Astrocyte (in vitro differentiated cells and primary cell): Measurements from ENCODE around the gene DPP7. TPM values are rescaled to one million over a fixed set of nuclear protein-coding genes. Genes with fewer than 3 reads are reported as not detected.

Experiments used
- DNase-seq: peaks from one replicate; pipeline ENCODE4 v3.0.0-alpha.2; 2010; ENCODE audit warnings: low read depth
- FAIRE-seq: peaks from 2 replicates; lab custom pipeline; 2011; peaks lifted over from hg19 to GRCh38; lab: Jason Lieb, UNC
- H2AFZ ChIP-seq: 2 replicates; pipeline ENCODE4 v1.6.0; 2012; ENCODE audit warnings: low read depth, low read length, inconsistent platforms
- H3K27ac ChIP-seq: 2 replicates; pipeline ENCODE4 v1.5.1; 2011; ENCODE audit warnings: low read depth, low read length, inconsistent platforms
- H3K27me3 ChIP-seq: 2 replicates; pipeline ENCODE4 v1.6.0; 2011; ENCODE audit warnings: low read length, inconsistent platforms; ENCODE audit not compliant: insufficient read depth
- H3K36me3 ChIP-seq: 2 replicates; pipeline ENCODE4 v1.5.1; 2011; ENCODE audit warnings: low read length, inconsistent platforms; ENCODE audit not compliant: insufficient read depth
- H3K4me1 ChIP-seq: 2 replicates; pipeline ENCODE4 v1.5.1; 2011; ENCODE audit warnings: low read length, inconsistent platforms; ENCODE audit not compliant: insufficient read depth
- H3K4me2 ChIP-seq: 2 replicates; pipeline ENCODE4 v1.6.0; 2012; ENCODE audit warnings: low read length, inconsistent platforms
- H3K4me3 ChIP-seq: 2 replicates; pipeline ENCODE4 v1.5.1; 2011; ENCODE audit warnings: low read depth, mild to moderate bottlenecking, low read length, inconsistent platforms; ENCODE audit not compliant: insufficient read depth
- H3K79me2 ChIP-seq: 2 replicates; pipeline ENCODE4 v1.6.0; 2012; ENCODE audit warnings: mild to moderate bottlenecking, low read length, inconsistent platforms; ENCODE audit not compliant: insufficient read depth
- H3K9ac ChIP-seq: 2 replicates; pipeline ENCODE4 v1.6.0; 2012; ENCODE audit warnings: mild to moderate bottlenecking, low read length, inconsistent platforms
- H3K9me3 ChIP-seq: 2 replicates; pipeline ENCODE4 v1.5.1; 2012; ENCODE audit warnings: low read depth, mild to moderate bottlenecking, low read length, inconsistent platforms; ENCODE audit not compliant: insufficient read depth
- H4K20me1 ChIP-seq: 2 replicates; pipeline ENCODE4 v1.6.0; 2012; ENCODE audit warnings: low read length, inconsistent platforms; ENCODE audit not compliant: insufficient read depth
- H3K27ac Mint-ChIP-seq: one replicate; pipeline ENCODE4 v1.8.0; 2021; ENCODE audit warnings: mild to moderate bottlenecking, mixed read lengths; ENCODE audit not compliant: unreplicated experiment
- H3K27me3 Mint-ChIP-seq: one replicate; pipeline ENCODE4 v1.8.0; 2021; ENCODE audit warnings: low read depth, mixed read lengths; ENCODE audit not compliant: unreplicated experiment
- H3K36me3 Mint-ChIP-seq: one replicate; pipeline ENCODE4 v1.8.0; 2021; ENCODE audit warnings: low read depth, mixed read lengths; ENCODE audit not compliant: unreplicated experiment
- H3K4me1 Mint-ChIP-seq: one replicate; pipeline ENCODE4 v1.8.0; 2021; ENCODE audit warnings: low read depth, mixed read lengths; ENCODE audit not compliant: unreplicated experiment
- H3K4me3 Mint-ChIP-seq: one replicate; pipeline ENCODE4 v1.8.0; 2021; ENCODE audit warnings: mild to moderate bottlenecking, moderate library complexity, mixed read lengths; ENCODE audit not compliant: unreplicated experiment
- H3K9me3 Mint-ChIP-seq: one replicate; pipeline ENCODE4 v1.8.0; 2021; ENCODE audit warnings: mild to moderate bottlenecking, mixed read lengths; ENCODE audit not compliant: unreplicated experiment
- CTCF ChIP-seq: IDR thresholded peaks from 2 replicates; pipeline ENCODE4 v1.5.1; 2011; ENCODE audit warnings: low read depth, mild to moderate bottlenecking, inconsistent platforms, low read length, moderate library complexity; ENCODE audit not compliant: insufficient read depth
- EZH2 ChIP-seq: IDR thresholded peaks from 2 replicates; pipeline ENCODE4 v1.6.1; 2012; ENCODE audit warnings: mild to moderate bottlenecking, low read length, inconsistent platforms; ENCODE audit not compliant: insufficient read depth
- total RNA-seq: library from RNA; stranded (reverse); gene quantifications from 2 replicates; pipeline ENCODE4 v1.2.1, GENCODE V29; 2021

The DPP7 gene
- total RNA-seq, 1 donor from 2014 or later, result 53.8 TPM

DNA sequence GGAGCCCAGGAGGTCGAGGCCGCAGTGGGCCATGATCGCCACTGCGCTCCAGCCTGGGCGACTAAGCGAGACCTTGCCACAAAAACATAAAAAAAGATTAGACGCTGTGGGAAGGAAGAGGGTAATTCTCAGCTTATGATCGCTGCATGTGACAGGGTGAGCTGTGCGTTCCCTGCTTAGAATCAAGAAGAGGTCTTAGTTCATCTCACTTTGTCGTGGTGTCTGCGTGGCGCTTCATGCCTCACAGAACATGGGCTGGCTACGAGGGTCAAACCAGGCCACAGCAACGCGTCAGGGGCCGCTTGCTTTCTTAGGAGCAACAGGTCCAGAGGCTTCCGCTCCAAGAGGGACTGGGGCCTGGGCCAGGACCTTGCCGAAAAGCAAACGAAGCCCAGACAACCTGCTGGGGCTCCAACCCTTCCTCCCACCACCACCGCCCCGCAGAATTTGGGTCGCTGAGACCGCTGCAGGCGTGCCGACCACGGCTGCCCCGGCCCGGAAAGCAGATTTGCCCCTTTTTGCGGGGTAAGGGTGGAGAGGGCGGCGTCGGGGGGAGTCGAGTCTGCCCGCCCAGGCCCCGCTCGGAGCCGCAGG lies 14.4 kb upstream of the DPP7 start:
- Mint-ChIP-seq H3K4me1 (peaks cover 20% of the 10 kb centered on the region), H3K27me3 (peaks cover 2% of the 10 kb centered on the region), H3K27ac (peak overlapping the region; percentile 87), H3K36me3 (peaks cover 1% of the 10 kb centered on the region), H3K9me3 (no peaks in the 10 kb centered on the region), H3K4me3 (peak overlapping the region; percentile 96)
- peak overlapping the region; percentile 37 for H3K27ac ChIP-seq
- TF ChIP-seq CTCF, result no peak
- no peak for TF ChIP-seq EZH2
- peaks cover 20% of the 10 kb centered on the region for H3K4me1 ChIP-seq
- no peak for DNase-seq
- H3K27me3 ChIP-seq, result no peaks in the 10 kb centered on the region
- no peaks in the 10 kb centered on the region for H3K9me3 ChIP-seq
- H3K36me3 ChIP-seq, result no peaks in the 10 kb centered on the region
- H3K9ac ChIP-seq, result peak overlapping the region; percentile 82
- peaks cover 16% of the 10 kb centered on the region for H4K20me1 ChIP-seq
- peak overlapping the region; percentile 90 for H3K4me2 ChIP-seq
- H2AFZ ChIP-seq, result peak overlapping the region; percentile 93
- peak overlapping the region; percentile 76 for H3K4me3 ChIP-seq
- peaks cover 36% of the 10 kb centered on the region for H3K79me2 ChIP-seq
- FAIRE-seq, result no peak

DNA sequence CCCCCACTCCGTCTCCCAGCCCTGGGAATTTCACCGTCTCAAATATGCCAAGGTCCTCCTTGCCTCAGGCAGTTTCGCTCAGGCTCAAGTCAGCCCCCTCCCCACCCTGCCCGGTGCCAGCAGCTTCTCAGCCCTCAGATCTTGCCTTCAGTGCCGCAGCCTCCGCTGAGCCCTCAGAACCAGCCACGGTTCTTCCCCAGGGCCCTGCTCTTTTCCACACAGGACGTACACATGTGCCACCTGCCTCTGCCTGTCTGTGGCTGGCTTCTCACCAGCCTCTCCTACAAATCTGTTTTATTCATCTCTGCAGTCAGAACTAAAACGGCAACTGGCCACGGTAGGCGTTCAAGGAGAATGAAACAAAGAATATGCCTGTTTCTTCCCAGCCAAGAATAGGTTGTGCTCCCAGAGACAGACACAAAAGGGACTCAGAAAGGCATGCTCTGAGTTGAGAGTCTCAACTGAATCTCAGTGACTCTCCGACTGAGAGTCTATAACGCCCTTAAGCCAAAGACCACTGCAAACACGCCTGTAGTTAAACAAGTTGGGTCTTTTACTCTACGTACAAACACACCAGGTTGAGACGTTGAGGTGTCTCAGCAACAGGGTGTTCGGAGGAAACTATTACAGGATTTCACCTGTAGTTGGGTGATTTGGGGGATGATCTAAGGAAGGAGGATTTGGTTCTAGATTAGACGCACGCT lies 13.8 kb upstream of the DPP7 start:
- no peak for FAIRE-seq
- peak overlapping the region; percentile 96 for H3K4me3 Mint-ChIP-seq

More for the DNA sequence above, 13.8 kb upstream of the DPP7 start:
- H3K36me3 Mint-ChIP-seq, result peaks cover 1% of the 10 kb centered on the region
- no peak for DNase-seq
- Histone ChIP-seq H3K4me1 (peaks cover 20% of the 10 kb centered on the region), H3K36me3 (no peaks in the 10 kb centered on the region), H4K20me1 (peaks cover 22% of the 10 kb centered on the region), H3K9ac (peak overlapping the region; percentile 82), H2AFZ (no peak overlapping the region), H3K27me3 (no peaks in the 10 kb centered on the region), H3K9me3 (no peaks in the 10 kb centered on the region), H3K79me2 (peaks cover 39% of the 10 kb centered on the region), H3K27ac (no peak overlapping the region), H3K4me2 (peak overlapping the region; percentile 90), H3K4me3 (peak overlapping the region; percentile 76)
- H3K9me3 Mint-ChIP-seq, result no peaks in the 10 kb centered on the region
- TF ChIP-seq CTCF, result no peak
- no peak for TF ChIP-seq EZH2
- peaks cover 20% of the 10 kb centered on the region for H3K4me1 Mint-ChIP-seq
- H3K27ac Mint-ChIP-seq, result peak overlapping the region; percentile 87
- H3K27me3 Mint-ChIP-seq, result peaks cover 2% of the 10 kb centered on the region
